ENCODE data around the gene MED8. TPM values are rescaled to one million over a fixed set of nuclear protein-coding genes. Genes with fewer than 3 reads are reported as not detected.
A peak's percentile ranks its signal among the peaks of the same experiment; 100 is the strongest.

Gene MED8
- total and polyA plus RNA-seq, 9 of the 15 experiments (the other 6 are each of a cell fraction or from before 2014, with no cell fraction given): 23.0 to 120 (median 56.4) TPM

GRCh38 chr1:43358746-43359693 is 30.6 kb downstream of the MED8 start, which contains the start of gene CDC20 (continued):
- TF ChIP-seq DLX4 (CRISPR knock-in tag; IDR thresholded peaks at IDR 0.05): no peak
- no peak for TF ChIP-seq SPI1 (IDR thresholded peaks at IDR 0.05; ENCODE audit: borderline replicate concordance, low read depth, low read length)
- TF ChIP-seq SMARCA4 (IDR thresholded peaks at IDR 0.05): no peak
- no peak for TF ChIP-seq PHTF2 (CRISPR knock-in tag; IDR thresholded peaks at IDR 0.05)
- TF ChIP-seq ZBTB26 (CRISPR knock-in tag; IDR thresholded peaks at IDR 0.05): no peak
- TF ChIP-seq ETS1 (conservative IDR thresholded peaks at IDR 0.05; ENCODE audit: control insufficient read depth, low read depth, low read length): 0 out of 2 replicates have a peak, but pooled peaks have one; percentile 33
- TF ChIP-seq FOS (IDR thresholded peaks at IDR 0.05; ENCODE audit: extremely low read depth, insufficient read length): peak; percentile 83
- peak; percentile 43; the same call in 1 of the 2 replicates for TF ChIP-seq MYNN (IDR thresholded peaks at IDR 0.05)
- TF ChIP-seq MYNN (CRISPR knock-in tag; IDR thresholded peaks at IDR 0.05): no peak
- TF ChIP-seq HNRNPK (IDR thresholded peaks at IDR 0.05; ENCODE audit: low read depth, low read length, poor library complexity, severe bottlenecking): no peak
- TF ChIP-seq GATAD2B (IDR thresholded peaks at IDR 0.05; ENCODE audit: borderline replicate concordance): peak; percentile 84; the same call in 1 of the 2 replicates
- peak; percentile 78; the same call in 1 of the 2 replicates for TF ChIP-seq ZNF609 (CRISPR knock-in tag; IDR thresholded peaks at IDR 0.05; ENCODE audit: borderline replicate concordance)
- TF ChIP-seq ZNF780A (CRISPR knock-in tag; IDR thresholded peaks at IDR 0.05): no peak
- TF ChIP-seq SMARCE1 (IDR thresholded peaks at IDR 0.05): no peak
- TF ChIP-seq ELK1 (CRISPR knock-in tag; IDR thresholded peaks at IDR 0.05): no peak
- TF ChIP-seq TGIF2 (CRISPR knock-in tag; IDR thresholded peaks at IDR 0.05): no peak
- no peak for TF ChIP-seq ZNF586 (CRISPR knock-in tag; conservative IDR thresholded peaks at IDR 0.05)
